H9 (cell line): ENCODE results near the gene NOS3. TPM values are rescaled to one million over a fixed set of nuclear protein-coding genes. Genes with fewer than 3 reads are reported as not detected.

Experiments
- DNase-seq: peaks from one replicate; pipeline ENCODE4 v3.0.0-alpha.2; 2017
- H2AFZ ChIP-seq: one replicate; pipeline ENCODE4 v1.6.1; 2013; ENCODE audit warnings: mild to moderate bottlenecking, low read length, control low read depth, moderate library complexity
- H2AK5ac ChIP-seq: 2 replicates; pipeline ENCODE4 v1.6.1; 2013; ENCODE audit warnings: low read length, control low read depth, mixed read lengths; ENCODE audit not compliant: insufficient read length
- H2BK120ac ChIP-seq: one replicate; pipeline ENCODE4 v1.6.1; 2013; ENCODE audit warnings: low read depth, mild to moderate bottlenecking, low read length, control low read depth, inconsistent platforms; ENCODE audit not compliant: poor library complexity, severe bottlenecking
- H2BK12ac ChIP-seq: 2 replicates; pipeline ENCODE4 v1.6.1; 2013; ENCODE audit warnings: low read length, control low read depth, mixed read lengths, low read depth; ENCODE audit not compliant: insufficient read length
- H2BK15ac ChIP-seq: 2 replicates; pipeline ENCODE4 v1.6.1; 2013; ENCODE audit warnings: low read depth, low read length, control low read depth
- H2BK20ac ChIP-seq: one replicate; pipeline ENCODE4 v1.6.1; 2013; ENCODE audit warnings: low read depth, mild to moderate bottlenecking, low read length, control low read depth, inconsistent platforms; ENCODE audit not compliant: poor library complexity, severe bottlenecking
- H2BK5ac ChIP-seq: 2 replicates; pipeline ENCODE4 v1.6.1; 2013; ENCODE audit warnings: low read length, control low read depth, mixed read lengths; ENCODE audit not compliant: insufficient read length
- H3K14ac ChIP-seq: 2 replicates; pipeline ENCODE4 v1.6.1; 2013; ENCODE audit warnings: low read length, control low read depth; ENCODE audit not compliant: insufficient read depth
- H3K18ac ChIP-seq: 2 replicates; pipeline ENCODE4 v1.6.1; 2013; ENCODE audit warnings: low read depth, mild to moderate bottlenecking, mixed read lengths, low read length, control low read depth; ENCODE audit not compliant: insufficient read length
- H3K23ac ChIP-seq: 2 replicates; pipeline ENCODE4 v1.6.1; 2013; ENCODE audit warnings: low read length, control low read depth, mixed read lengths, low read depth; ENCODE audit not compliant: insufficient read length
- H3K23me2 ChIP-seq: 2 replicates; pipeline ENCODE4 v1.6.1; 2013; ENCODE audit warnings: low read depth, mild to moderate bottlenecking, mixed read lengths, low read length, control low read depth; ENCODE audit not compliant: insufficient read length, poor library complexity, severe bottlenecking
- H3K27ac ChIP-seq: 2 replicates; pipeline ENCODE4 v1.5.1; 2013; ENCODE audit warnings: low read length, control low read depth, mixed read lengths, low read depth; ENCODE audit not compliant: insufficient read length
- H3K27me3 ChIP-seq: 2 replicates; pipeline ENCODE4 v1.6.1; 2013; ENCODE audit warnings: low read length, control low read depth, inconsistent platforms; ENCODE audit not compliant: insufficient read depth
- H3K4ac ChIP-seq: 2 replicates; pipeline ENCODE4 v1.6.1; 2013; ENCODE audit warnings: low read depth, mild to moderate bottlenecking, control low read depth, inconsistent platforms, low read length, moderate library complexity
- H3K4me1 ChIP-seq: 2 replicates; pipeline ENCODE4 v1.6.1; 2013; ENCODE audit warnings: low read length, control low read depth, inconsistent platforms; ENCODE audit not compliant: insufficient read depth
- H3K4me2 ChIP-seq: 2 replicates; pipeline ENCODE4 v1.6.1; 2013; ENCODE audit warnings: low read length, control low read depth, mixed read lengths; ENCODE audit not compliant: insufficient read length, insufficient read depth
- H3K56ac ChIP-seq: 2 replicates; pipeline ENCODE4 v1.6.1; 2013; ENCODE audit warnings: low read depth, mild to moderate bottlenecking, mixed read lengths, low read length, control low read depth; ENCODE audit not compliant: insufficient read length
- H3K79me1 ChIP-seq: 2 replicates; pipeline ENCODE4 v1.6.1; 2013; ENCODE audit warnings: low read depth, mild to moderate bottlenecking, moderate library complexity, low read length, control low read depth, inconsistent platforms; ENCODE audit not compliant: insufficient read depth, poor library complexity, severe bottlenecking
- H3K79me2 ChIP-seq: 2 replicates; pipeline ENCODE4 v1.6.1; 2013; ENCODE audit warnings: low read length, control low read depth, inconsistent platforms; ENCODE audit not compliant: insufficient read depth
- H3K9ac ChIP-seq: 2 replicates; pipeline ENCODE4 v1.6.1; 2013; ENCODE audit warnings: low read length, control low read depth, mixed read lengths; ENCODE audit not compliant: insufficient read length; ENCODE audit errors: extremely low read depth
- H3K9me3 ChIP-seq: one replicate; pipeline ENCODE4 v1.6.1; 2013; ENCODE audit warnings: low read depth, low read length, inconsistent platforms; ENCODE audit not compliant: control insufficient read depth
- H3T11ph ChIP-seq: one replicate; pipeline ENCODE4 v1.6.1; 2013; ENCODE audit warnings: mild to moderate bottlenecking, low read length, control low read depth, inconsistent platforms
- H4K20me1 ChIP-seq: one replicate; pipeline ENCODE4 v1.6.1; 2013; ENCODE audit not compliant: control insufficient read depth, insufficient read length, insufficient read depth
- H4K5ac ChIP-seq: 2 replicates; pipeline ENCODE4 v1.6.1; 2013; ENCODE audit warnings: low read depth, mild to moderate bottlenecking, mixed read lengths, low read length, control low read depth; ENCODE audit not compliant: insufficient read length
- H4K8ac ChIP-seq: replicated peaks from 2 replicates; pipeline ENCODE4 v1.6.1; 2013; ENCODE audit warnings: low read length, control low read depth, mixed read lengths, low read depth; ENCODE audit not compliant: insufficient read length
- H4K91ac ChIP-seq: 2 replicates; pipeline ENCODE4 v1.6.1; 2013; ENCODE audit warnings: low read depth, mild to moderate bottlenecking, moderate library complexity, mixed read lengths, low read length, control low read depth; ENCODE audit not compliant: insufficient read length
- H3K27ac Mint-ChIP-seq, 3 experiments: 2 replicates in 2 of 3; 3 replicates in 1 of 3; pipeline ENCODE4 v1.8.0; 2020 to 2021; ENCODE audit warnings: mixed read lengths in 3 of 3, mild to moderate bottlenecking in 1 of 3, moderate library complexity in 1 of 3
- H3K27me3 Mint-ChIP-seq: 2 replicates; pipeline ENCODE4 v1.8.0; 2021; ENCODE audit warnings: low read depth, mild to moderate bottlenecking, moderate library complexity, mixed read lengths
- H3K36me3 Mint-ChIP-seq, 3 experiments: 2 replicates in 2 of 3; 3 replicates in 1 of 3; pipeline ENCODE4 v1.8.0; 2020 to 2021; ENCODE audit warnings: low read depth in 3 of 3, mixed read lengths in 3 of 3; ENCODE audit not compliant: insufficient read depth in 1 of 3
- H3K4me1 Mint-ChIP-seq, 2 experiments: 2 replicates each; pipeline ENCODE4 v1.8.0; 2020; ENCODE audit warnings: mixed read lengths in 2 of 2
- H3K4me3 Mint-ChIP-seq, 2 experiments: 2 replicates in 1 of 2; 3 replicates in 1 of 2; pipeline ENCODE4 v1.8.0; 2020 to 2021; ENCODE audit warnings: mild to moderate bottlenecking in 2 of 2, mixed read lengths in 2 of 2, moderate library complexity in 1 of 2
- H3K9me3 Mint-ChIP-seq, 2 experiments: 2 replicates in 1 of 2; 3 replicates in 1 of 2; pipeline ENCODE4 v1.8.0; 2020; ENCODE audit warnings: mild to moderate bottlenecking in 2 of 2, mixed read lengths in 2 of 2, moderate library complexity in 1 of 2
- CTCF ChIP-seq: fragments of 200-600 bp; sonication (generic); conservative IDR thresholded peaks from 3 replicates; pipeline ENCODE4 v1.8.0; 2021; ENCODE audit warnings: antibody characterized with exemption, mild to moderate bottlenecking
- WGBS: extraction: QIAGEN DNeasy Blood & Tissue Kit; methylation state at CpG from one replicate; pipeline ENCODE4 v1.1.7; 2013; ENCODE audit warnings: missing lambda C conversion rate, low lambda C conversion rate, mixed read lengths; ENCODE audit not compliant: insufficient read length; ENCODE audit errors: extremely low coverage; 5-methylcytosine and 5-hydroxymethylcytosine counted together
- total RNA-seq: library from RNA; stranded (reverse); gene quantifications from 2 replicates; pipeline ENCODE4 v1.2.1, GENCODE V29; 2021

The NOS3 gene
- total RNA-seq, 1 experiment from 2014 or later: 4.5 TPM

GRCh38 chr7:151035902-151036301 lies 45.1 kb downstream of the NOS3 start:
- H2BK12ac ChIP-seq: no peak overlapping the region
- no peaks in the 10 kb centered on the region for H3K9me3 ChIP-seq
- no peak overlapping the region for H4K5ac ChIP-seq
- H3K23me2 ChIP-seq: no peaks in the 10 kb centered on the region
- H3K4me1 Mint-ChIP-seq: peaks cover 2% of the 10 kb centered on the region in 2 experiments; a peak in 1 of 4 replicates
- H2AFZ ChIP-seq: no peak overlapping the region
- no peak overlapping the region for H3K9ac ChIP-seq
- no peaks in the 10 kb centered on the region for H4K20me1 ChIP-seq
- no peak overlapping the region for H2BK5ac ChIP-seq
- H3K4me2 ChIP-seq: no peak overlapping the region
- H3K27me3 ChIP-seq: no peaks in the 10 kb centered on the region
- no peak overlapping the region for H3K4me3 Mint-ChIP-seq
- H3K4ac ChIP-seq: no peak overlapping the region
- H3T11ph ChIP-seq: no peak overlapping the region
- WGBS: no CpG with 5 or more reads among the region's 17 CpGs
- no peak overlapping the region for H4K91ac ChIP-seq
- peaks cover 0 to 8% (median 4%) of the 10 kb centered on the region in 3 experiments; a peak in 4 of 7 replicates for H3K36me3 Mint-ChIP-seq
- no peaks in the 10 kb centered on the region for H3K79me2 ChIP-seq
- peaks cover 4% of the 10 kb centered on the region for H3K27me3 Mint-ChIP-seq
- no peaks in the 10 kb centered on the region for H3K4me1 ChIP-seq
- no peak overlapping the region for H3K18ac ChIP-seq
- H4K8ac ChIP-seq: no peak overlapping the region
- H3K14ac ChIP-seq: no peak overlapping the region
- no peaks in the 10 kb centered on the region for H3K9me3 Mint-ChIP-seq
- H2BK120ac ChIP-seq: no peak overlapping the region
- no peaks in the 10 kb centered on the region for H3K79me1 ChIP-seq
- H2BK20ac ChIP-seq: no peak overlapping the region
- no peak overlapping the region for H2AK5ac ChIP-seq
- H3K23ac ChIP-seq: no peak overlapping the region
- no peak for TF ChIP-seq CTCF
- DNase-seq: no peak
- H2BK15ac ChIP-seq: no peak overlapping the region
- no peak overlapping the region for H3K27ac ChIP-seq
- peak overlapping the region in 1 of 3 experiments; percentile 34; a peak in 1 of 7 replicates for H3K27ac Mint-ChIP-seq
- no peak overlapping the region for H3K56ac ChIP-seq
